AG10803 (cell line): ENCODE measurements around the gene GHRH.

Experiments
- DNase-seq: peaks from one replicate; pipeline ENCODE4 v3.0.0; 2010; ENCODE audit warnings: low read depth
- H3K4me3 ChIP-seq: 2 replicates; pipeline ENCODE4 v1.5.1; 2011; ENCODE audit warnings: mild to moderate bottlenecking, low read length, control low read depth
- TF ChIP-seq, protein P1 (sequence below): conservative IDR thresholded peaks from 2 replicates; pipeline ENCODE4 v1.5.1; 2011; ENCODE audit warnings: mild to moderate bottlenecking, low read length, control low read depth, inconsistent platforms

The GHRH gene

DNA sequence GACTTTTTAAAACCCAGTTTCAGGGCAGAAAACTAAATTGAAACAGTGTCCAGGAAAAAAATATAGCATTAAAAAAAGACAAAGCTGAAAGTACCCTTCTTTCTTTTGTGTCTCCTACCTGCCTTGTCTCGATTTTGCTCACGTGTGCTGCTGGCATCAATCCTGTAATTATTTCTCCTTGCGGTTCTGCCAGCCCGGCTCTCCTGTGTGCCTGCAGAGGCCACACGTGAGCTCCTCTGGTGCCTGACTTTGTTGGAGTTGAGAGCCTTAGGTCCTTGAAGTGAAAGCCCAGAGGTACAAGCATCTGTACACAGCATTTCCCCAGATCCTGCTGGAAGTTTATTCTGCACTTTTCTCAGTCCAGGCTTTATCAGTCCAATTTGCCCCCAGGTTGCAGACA, 36.5 kb downstream of the GHRH start:
- no peak overlapping the region for H3K4me3 ChIP-seq
- TF ChIP-seq, protein P1, sequence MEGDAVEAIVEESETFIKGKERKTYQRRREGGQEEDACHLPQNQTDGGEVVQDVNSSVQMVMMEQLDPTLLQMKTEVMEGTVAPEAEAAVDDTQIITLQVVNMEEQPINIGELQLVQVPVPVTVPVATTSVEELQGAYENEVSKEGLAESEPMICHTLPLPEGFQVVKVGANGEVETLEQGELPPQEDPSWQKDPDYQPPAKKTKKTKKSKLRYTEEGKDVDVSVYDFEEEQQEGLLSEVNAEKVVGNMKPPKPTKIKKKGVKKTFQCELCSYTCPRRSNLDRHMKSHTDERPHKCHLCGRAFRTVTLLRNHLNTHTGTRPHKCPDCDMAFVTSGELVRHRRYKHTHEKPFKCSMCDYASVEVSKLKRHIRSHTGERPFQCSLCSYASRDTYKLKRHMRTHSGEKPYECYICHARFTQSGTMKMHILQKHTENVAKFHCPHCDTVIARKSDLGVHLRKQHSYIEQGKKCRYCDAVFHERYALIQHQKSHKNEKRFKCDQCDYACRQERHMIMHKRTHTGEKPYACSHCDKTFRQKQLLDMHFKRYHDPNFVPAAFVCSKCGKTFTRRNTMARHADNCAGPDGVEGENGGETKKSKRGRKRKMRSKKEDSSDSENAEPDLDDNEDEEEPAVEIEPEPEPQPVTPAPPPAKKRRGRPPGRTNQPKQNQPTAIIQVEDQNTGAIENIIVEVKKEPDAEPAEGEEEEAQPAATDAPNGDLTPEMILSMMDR: no peak
- no peak for DNase-seq

DNA sequence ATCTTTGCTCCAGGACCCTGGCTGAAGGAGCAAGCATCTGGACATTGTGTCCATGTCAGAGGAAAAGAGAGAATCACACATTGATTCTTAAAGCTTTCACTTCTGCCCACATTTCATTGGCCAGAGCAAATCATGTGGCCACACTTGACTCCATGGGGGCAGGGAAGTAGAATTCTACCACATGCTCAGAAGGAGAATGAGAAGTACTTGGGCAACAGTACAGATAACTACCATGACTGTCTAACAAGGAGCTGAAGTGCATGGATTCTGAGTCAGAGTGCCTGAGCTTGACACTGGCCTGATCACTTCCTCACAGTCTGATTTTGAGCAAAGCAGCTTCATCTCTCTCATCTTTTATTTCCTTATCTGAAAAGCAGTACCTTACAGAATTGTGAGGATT, 38.6 kb downstream of the GHRH start:
- TF ChIP-seq, protein P1: no peak
- H3K4me3 ChIP-seq: no peak overlapping the region
- peak; percentile 93 for DNase-seq

DNA sequence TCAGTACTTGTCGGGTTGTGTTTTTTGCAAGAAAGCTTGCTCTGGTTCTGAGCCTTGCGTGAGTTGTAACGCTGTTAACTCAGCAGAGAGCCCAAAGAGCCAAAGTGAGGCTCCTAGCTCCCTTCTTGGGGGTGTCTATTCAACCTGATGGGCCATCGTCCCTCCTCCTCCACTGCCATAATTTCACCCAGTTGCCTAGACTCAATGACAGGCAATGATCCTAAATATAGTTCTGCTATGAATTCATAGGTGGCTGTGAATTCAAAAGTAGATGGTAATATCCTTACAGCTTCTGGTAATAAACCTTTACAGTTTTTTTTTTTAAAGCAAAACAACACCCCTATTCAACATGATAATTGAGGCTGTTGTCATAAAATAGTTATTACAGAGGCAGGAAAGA, 39.5 kb downstream of the GHRH start:
- TF ChIP-seq, protein P1: no peak
- H3K4me3 ChIP-seq: no peak overlapping the region

DNA sequence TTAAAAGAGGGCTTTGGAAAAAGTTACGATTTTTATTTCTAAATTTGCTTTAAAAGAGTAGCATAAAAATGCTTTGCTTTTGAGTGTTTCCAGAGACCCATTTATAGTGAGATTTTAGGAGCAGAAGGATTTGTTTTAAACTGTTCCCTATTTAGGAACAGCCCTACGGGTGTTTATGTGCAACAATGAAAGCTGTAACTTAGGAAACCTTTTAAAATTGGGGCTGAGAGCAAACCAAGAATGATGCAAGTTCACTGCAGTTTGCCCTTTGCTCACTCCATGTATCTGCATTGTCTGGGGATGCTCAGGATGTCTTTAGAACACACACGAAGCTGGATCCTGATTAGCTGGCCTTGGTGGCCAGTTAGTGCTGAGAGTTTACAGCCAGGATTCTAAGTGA, 40.9 kb downstream of the GHRH start:
- no peak overlapping the region for H3K4me3 ChIP-seq
- TF ChIP-seq, protein P1: no peak
- peak; percentile 79 for DNase-seq

More for the DNA sequence above, 39.5 kb downstream of the GHRH start:
- DNase-seq: no peak

DNA sequence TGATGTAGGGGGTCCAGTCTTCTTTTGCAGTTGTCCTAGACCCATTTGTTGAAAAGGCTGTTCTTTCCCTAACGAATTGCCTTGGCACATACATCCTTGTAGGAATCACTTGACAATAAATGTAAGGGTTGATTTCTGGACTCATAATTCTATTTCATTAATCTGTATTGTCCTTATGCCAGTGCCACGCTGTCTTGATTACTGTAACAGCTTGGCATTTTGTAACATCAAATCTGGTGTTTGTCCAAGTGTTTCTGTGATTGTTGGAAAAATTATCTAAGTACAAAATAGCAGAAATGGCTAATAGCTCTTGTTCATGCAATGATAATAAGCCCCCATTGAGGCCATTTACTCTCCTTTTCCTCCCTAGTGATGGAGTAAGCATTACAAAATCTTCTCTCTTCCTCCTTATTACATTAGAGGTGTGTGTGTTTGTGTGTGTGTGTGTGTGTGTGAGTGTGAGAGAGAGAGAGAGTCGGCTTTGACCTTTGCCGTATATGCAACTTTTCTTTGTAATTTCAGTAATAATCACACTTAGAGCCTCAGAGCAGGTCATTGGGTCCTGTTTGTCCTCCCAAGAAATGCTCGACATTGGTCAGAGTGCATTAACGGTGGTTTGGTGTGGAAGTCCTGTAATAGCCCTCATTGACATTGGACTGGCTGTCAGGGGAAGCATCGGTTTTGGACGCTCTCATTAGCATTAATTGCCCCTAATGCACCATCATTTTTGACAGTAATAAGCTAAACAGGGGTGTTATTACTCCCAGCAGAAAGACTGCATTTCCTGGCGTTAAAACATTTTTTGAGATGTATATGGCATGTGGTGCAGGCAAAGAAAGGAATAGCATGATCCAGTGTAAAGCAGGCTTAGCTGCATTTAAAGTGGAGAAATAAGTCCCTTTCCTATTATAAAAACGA, 41.6 kb downstream of the GHRH start:
- TF ChIP-seq, protein P1: no peak
- H3K4me3 ChIP-seq: no peak overlapping the region
- DNase-seq: peak; percentile 16

DNA sequence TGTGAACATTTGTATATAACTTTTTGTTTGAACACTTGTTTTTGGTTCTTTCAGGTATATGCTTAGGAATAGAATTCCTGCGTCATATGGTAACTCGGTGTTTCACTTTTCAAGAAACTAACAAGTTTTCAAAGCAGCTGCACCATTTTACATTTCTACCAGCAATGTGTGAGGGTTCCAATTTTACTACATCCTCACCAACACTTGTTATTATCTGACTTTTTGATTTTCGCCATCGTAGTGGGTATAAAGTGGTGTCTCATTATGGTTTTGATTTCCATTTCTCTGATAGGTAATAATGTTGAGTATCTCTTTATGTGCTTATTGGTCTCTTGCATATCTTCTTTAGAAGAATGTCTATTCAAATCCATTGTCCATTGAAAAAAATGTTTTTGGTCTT, 42.6 kb downstream of the GHRH start:
- H3K4me3 ChIP-seq: no peak overlapping the region
- DNase-seq: no peak
- TF ChIP-seq, protein P1: no peak

DNA sequence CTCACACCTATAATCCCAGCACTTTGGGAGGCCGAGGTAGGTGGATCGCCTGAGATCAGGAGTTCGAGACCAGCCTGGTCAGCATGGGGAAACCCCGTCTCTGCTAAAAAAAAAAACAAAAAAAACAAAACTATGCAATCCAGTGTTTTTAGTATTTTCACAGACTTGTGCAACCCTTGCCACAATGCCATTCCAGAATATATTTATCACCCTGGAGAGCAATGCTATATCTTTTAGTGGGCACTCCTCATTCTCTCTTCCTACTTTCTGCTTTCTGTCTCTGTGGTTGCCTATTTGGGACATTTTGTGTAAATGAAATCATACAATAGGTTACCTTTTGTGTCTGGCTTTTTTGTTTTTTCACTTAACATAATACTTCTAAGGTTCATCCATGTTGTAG, 43.2 kb downstream of the GHRH start:
- DNase-seq: peak; percentile 33
- no peak overlapping the region for H3K4me3 ChIP-seq
- TF ChIP-seq, protein P1: no peak
